GM20431 (cell line): ENCODE measurements around the gene BIRC3.
"Not testable (repeated sequence)": the region's sequence is repeated elsewhere in the genome, so short reads cannot be mapped to it uniquely, and the experiment has no call there.

Experiments
- in situ Hi-C: fragments of 300-500 bp; cut with MseI, MboI; formaldehyde crosslinking; loops from one replicate; pipeline ENCODE4 v1.15.0; 2020; ENCODE audit warnings: low sequenced_read_pairs; ENCODE audit not compliant: unreplicated experiment

Gene BIRC3

GRCh38 chr11:102293873-102294601 is 23.2 kb upstream of the BIRC3 start:
- in situ Hi-C loops, result no loop called here

DNA sequence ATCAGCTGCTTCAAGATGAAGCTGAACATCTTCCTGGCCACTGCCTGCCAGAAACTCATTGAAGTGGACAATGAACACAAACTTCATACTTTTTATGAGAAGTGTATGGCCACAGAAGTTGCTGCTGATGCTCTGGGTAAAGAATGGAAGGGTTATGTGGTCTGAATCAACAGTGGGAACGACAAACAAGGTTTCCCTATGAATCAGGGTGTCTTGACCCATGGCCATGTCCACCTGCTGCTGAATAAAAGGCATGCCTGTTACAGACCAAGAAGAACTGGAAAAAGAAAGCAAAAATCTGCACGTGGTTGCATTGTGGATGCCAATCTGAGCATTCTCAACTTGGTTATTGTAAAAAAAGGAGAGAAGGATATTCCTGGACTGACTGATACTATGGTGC is 22.2 kb upstream of the BIRC3 start:
- in situ Hi-C loops, result no loop called here

GRCh38 chr11:102296757-102297156 is 20.5 kb upstream of the BIRC3 start:
- in situ Hi-C loops, result not testable (repeated sequence)

- in situ Hi-C loops, result not testable (repeated sequence)
These were observed 16.4 kb upstream of the BIRC3 start for GRCh38 chr11:102300837-102301236.

DNA sequence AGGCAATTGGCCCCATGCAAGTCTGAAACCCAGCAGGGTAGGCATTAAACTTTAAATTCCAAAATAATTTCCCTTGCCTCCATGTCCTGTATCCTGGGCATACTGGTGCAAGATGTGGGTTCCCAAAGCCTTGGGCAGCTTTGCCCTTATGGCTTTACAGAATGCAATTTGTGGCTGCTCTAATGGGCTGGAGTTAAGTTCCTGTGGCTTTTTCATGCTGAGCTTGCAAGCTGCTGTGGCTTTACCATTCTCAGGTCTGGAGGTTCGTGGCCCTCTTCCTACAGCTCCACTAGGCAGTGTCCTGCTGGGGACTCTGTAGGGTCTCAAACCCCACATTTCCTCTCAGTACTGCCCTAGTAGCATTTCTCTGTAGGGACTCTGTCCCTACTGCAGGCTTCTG is 15.0 kb upstream of the BIRC3 start:
- in situ Hi-C loops, result no loop called here

DNA sequence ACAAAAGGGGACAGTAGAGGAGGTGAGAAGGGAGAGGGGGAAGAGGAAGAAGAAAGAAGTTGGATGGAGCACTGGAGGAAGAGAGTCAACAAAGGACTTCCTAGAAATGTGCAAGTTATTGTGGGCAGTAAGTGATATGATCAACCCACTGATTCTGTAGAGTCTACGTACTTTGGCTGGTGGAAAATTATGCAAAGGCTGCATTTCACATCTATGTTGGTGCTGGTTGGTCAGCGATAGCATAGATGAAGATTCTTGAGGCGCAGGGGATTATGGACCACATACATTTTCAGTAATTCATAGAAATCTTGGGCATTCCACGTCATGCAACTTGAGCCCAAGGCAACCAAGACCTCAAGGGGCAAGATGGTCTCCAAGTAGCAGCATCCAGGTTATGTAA is 12.6 kb upstream of the BIRC3 start:
- in situ Hi-C loops, result no loop called here

DNA sequence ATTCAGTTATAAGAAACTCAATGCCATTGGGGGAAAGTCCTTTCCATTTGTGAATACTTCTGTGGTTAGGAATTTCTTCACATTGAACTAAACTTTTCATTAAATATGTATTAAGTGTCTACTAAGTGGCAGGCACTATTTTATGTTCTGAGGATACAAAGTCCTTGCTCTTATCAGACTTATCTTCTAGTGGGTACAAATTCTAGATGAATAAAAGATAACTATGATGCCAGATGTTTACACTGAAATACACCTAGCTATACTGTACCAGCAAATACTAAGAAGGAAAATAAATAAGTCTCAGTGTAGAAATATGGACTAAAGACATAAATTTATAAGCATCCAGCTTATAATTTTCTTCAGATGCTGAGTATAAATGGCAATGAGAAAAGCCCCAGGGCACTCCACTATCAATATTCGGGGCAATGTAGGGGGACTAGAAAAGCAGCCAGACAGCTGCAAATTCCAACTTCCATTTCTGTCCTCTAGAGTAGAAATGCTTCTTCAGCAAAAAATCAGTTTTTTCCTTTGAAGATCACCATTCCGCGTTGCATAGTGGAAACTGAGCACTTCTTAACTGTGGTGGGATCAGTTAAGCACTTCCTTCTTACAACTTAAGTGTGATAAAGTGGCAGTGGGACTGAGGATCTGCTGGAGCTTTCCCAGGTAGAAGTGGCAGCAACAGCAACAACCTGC is 11.8 kb upstream of the BIRC3 start:
- in situ Hi-C loops, result no loop called here

DNA sequence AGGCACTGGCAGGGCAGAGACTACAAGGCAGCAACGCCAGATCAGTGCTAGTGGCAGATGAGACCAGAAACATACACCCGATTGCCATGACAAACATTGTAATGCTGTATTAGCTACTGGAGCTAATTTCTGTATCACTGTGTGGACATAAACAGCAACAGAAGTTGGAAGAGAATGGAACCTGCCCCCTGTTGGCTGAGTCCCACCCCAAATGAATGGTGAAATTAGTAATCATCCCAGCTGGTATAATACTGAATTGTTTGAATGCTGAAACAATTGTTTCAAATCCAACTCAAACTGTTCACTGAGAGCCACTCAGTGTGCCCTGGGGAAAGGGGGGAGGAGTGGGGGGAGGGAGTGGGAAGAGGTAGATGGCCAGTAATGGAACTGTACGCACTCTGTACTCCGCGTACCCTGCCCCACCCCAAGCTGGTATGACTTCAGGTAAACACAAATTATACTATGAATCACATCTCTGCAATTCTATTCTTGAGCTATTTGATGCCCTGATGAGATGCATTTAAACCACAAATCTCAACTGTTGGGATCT is 11.2 kb upstream of the BIRC3 start:
- in situ Hi-C loops, result no loop called here

DNA sequence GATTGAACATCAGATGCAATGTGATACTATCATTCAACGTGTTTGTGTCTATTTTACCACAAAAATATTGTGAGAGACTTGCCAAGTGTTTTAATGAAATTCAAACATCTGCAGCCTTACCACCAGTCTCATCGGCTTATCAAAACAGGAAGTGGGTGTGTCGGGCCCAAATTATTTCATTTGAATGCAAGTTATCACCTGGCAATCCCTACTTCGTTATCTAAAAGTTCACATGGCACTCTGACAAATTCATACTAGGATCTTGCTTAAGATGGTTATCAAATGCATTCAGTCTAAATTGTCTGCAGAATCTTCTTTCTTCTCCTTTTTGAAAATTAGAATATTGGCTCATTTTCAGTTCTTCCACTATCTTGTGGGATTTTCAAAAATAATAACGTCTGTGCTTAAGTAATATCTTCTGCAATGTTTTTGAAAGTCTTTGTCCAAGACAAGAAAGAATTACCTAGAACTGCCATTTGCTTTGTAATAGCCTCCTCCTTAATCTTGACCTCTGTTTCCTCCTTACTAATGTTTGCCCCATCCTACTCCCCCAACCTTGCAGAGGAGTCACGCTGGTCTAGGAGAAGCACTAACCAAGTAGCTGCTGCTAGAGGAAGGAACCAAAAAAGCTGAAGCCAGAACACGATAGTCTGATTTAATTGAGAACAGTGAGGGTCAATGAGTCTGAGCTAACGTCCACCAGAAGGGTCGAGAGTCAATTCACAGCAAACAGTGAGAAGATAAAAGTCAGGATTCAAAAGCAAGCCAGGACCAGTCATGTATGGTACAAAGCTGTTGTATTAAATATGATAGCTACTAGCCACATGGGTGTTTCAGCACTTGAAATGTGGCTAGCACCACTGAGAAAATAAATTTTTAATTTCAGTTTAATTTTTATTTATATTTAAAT is 10.2 kb upstream of the BIRC3 start:
- in situ Hi-C loops, result no loop called here

- in situ Hi-C loops, result no loop called here
These were observed 9.6 kb upstream of the BIRC3 start for GRCh38 chr11:102307727-102308038.

DNA sequence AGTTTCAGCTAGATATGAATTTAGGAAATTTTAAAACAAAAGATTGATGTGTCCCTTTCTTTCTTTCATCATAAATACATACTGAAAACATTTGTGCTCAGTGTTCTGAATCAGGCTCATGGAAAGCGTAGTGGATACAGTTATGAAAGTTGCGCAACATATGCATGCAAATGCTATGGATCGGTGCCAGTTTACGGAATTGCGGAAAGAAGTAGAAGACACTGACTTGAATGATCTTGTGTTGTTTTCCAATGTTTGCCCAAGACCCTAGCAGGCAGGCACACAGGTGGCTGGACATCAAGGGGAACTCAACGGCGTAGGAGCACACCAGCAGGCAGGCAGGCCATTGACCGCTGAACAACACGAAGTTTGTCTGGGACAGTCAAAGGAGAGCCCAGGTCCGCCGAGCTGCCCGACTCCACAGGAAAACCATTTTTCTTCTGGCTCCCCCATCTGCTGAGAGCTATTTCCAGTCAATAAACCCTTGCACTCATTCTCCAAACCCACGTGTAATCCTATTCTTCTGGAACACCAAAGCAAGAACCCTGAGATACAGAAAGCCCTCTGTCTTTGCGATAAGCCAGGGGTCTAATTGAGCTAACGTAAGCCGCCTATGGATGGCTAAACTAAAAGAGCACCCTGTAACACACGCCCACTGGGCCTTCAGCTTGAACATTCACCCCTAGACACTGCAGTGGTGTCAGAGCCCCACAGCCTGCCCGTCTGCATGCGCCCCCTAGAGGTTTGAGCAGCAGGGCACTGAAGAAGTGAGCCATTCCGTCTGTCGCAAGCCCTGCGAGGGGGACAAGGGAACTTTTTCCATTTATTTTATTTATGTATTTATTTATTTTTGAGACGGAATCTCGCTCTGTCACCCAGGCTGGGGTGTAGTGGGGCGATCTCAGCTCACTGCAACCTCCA is 7.4 kb upstream of the BIRC3 start:
- in situ Hi-C loops, result no loop called here

- in situ Hi-C loops, result no loop called here
These were observed 4.6 kb upstream of the BIRC3 start for GRCh38 chr11:102312667-102313066.

- in situ Hi-C loops, result no loop called here
These were observed 3.9 kb upstream of the BIRC3 start for GRCh38 chr11:102313238-102313940.

DNA sequence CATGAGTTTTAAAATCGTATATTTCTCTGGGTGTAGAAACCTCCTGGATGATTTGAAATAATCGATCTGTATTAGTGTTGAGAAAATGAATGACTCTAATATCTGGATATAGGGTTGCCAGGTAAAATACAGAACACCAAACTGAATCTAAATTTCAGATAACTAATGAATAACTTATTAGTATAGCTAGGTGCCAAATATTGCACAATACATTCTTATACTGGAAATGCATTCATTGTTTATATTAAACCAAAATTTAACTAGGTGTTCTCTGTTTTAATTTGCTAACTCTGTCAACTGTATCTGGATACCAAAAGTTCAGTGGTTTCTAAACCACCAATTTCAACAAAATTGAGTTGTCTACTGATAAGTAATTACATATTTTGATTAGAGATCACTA is 2.5 kb upstream of the BIRC3 start:
- in situ Hi-C loops, result no loop called here

- in situ Hi-C loops, result no loop called here
These were observed 859 bp upstream of the BIRC3 start for GRCh38 chr11:102316346-102316904.

DNA sequence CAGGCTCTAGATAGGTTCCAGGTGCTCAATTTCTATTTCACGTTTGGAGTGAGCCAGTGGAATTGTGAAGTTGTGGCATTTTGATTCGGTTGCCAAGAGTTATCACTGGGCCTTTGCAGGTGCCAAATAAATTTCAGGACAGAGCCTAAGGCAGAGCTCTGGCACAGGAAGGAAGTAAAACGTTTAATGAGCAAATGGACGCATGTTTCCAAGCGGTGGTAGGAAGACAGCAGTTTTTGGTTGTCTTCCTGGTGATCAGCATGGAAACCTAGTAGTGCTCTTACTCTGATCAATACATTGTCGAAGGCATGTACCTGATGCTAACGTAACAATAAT is 452 bp downstream of the BIRC3 start:
- in situ Hi-C loops, result no loop called here

GRCh38 chr11:102318469-102318868 is 1.2 kb downstream of the BIRC3 start:
- in situ Hi-C loops, result no loop called here

- in situ Hi-C loops, result no loop called here
These were observed 2.3 kb downstream of the BIRC3 start for GRCh38 chr11:102319544-102319943.

DNA sequence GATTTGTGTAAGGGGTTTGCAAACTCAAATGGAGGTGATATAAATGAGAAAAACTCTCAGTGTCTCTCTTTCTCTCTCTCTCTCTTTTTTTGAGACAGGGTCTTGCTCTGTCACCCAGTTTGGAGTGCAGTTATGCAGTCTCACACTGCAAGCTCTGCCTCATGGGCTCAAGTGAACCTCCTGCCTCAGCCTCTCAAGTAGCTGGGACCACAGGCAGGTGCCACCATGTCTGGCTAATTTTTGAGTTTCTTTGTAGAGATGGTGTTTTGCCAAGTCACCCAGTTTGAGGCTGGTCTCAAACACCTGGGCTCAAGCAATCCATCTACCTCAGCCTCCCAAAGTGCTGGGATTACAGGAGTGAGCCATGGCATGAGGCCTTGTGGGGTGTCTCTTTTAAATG is 2.9 kb downstream of the BIRC3 start:
- in situ Hi-C loops, result no loop called here
